Neural cell (in vitro differentiated cells): ENCODE measurements around the gene MTPN. TPM values are rescaled to one million over a fixed set of nuclear protein-coding genes. Genes with fewer than 3 reads are reported as not detected.

Experiments
- H2AFZ ChIP-seq: fragments of 200-600, 300-800 bp; sonication (generic), shearing (Covaris generic); 2 replicates; pipeline ENCODE4 v1.6.0; 2014; ENCODE audit warnings: low read depth, mild to moderate bottlenecking, antibody characterized with exemption, low read length, moderate library complexity
- H3F3A ChIP-seq: fragments of 200-600 bp; shearing (Covaris generic); 2 replicates; pipeline ENCODE4 v1.6.1; 2016; ENCODE audit warnings: mild to moderate bottlenecking, moderate library complexity, mixed read lengths, antibody characterized with exemption, low read length; ENCODE audit not compliant: insufficient read depth, poor library complexity, severe bottlenecking
- H3K27ac ChIP-seq: fragments of 200-600, 300-800 bp; sonication (generic), shearing (Covaris generic); 2 replicates; pipeline ENCODE4 v1.5.1; 2014; ENCODE audit warnings: mild to moderate bottlenecking, low read length, moderate library complexity
- H3K27me3 ChIP-seq: fragments of 300-800, 200-600 bp; sonication (generic), shearing (Covaris generic); 2 replicates; pipeline ENCODE4 v1.6.0; 2014; ENCODE audit warnings: mild to moderate bottlenecking, low read depth, low read length, moderate library complexity; ENCODE audit not compliant: insufficient read depth
- H3K36me3 ChIP-seq: fragments of 300-800, 200-600 bp; sonication (generic), shearing (Covaris generic); 2 replicates; pipeline ENCODE4 v1.5.1; 2014; ENCODE audit warnings: mild to moderate bottlenecking, antibody characterized with exemption, low read length, moderate library complexity; ENCODE audit not compliant: insufficient read depth
- H3K4me2 ChIP-seq: fragments of 300-800, 200-600 bp; sonication (generic), shearing (Covaris generic); 2 replicates; pipeline ENCODE4 v1.6.0; 2014; ENCODE audit warnings: mild to moderate bottlenecking, low read length
- H3K4me3 ChIP-seq: fragments of 300-800, 200-600 bp; sonication (generic), shearing (Covaris generic); 2 replicates; pipeline ENCODE4 v1.5.1; 2014; ENCODE audit warnings: mild to moderate bottlenecking, low read length, moderate library complexity
- H3K79me2 ChIP-seq: fragments of 200-600 bp; shearing (Covaris generic); replicated peaks from 2 replicates; pipeline ENCODE4 v1.6.0; 2014; ENCODE audit warnings: mild to moderate bottlenecking, low read length, moderate library complexity; ENCODE audit not compliant: insufficient read depth
- H3K9ac ChIP-seq: fragments of 300-800, 200-600 bp; sonication (generic), shearing (Covaris generic); 2 replicates; pipeline ENCODE4 v1.6.1; 2016; ENCODE audit warnings: mild to moderate bottlenecking, low read length, mixed read lengths
- H3K9me2 ChIP-seq: fragments of 200-600 bp; shearing (Covaris generic); 2 replicates; pipeline ENCODE4 v1.6.1; 2016; ENCODE audit warnings: mild to moderate bottlenecking, low read length, mixed read lengths; ENCODE audit not compliant: insufficient read depth
- H3K9me3 ChIP-seq: fragments of 200-600, 300-800 bp; sonication (generic), shearing (Covaris generic); 2 replicates; pipeline ENCODE4 v1.6.1; 2016; ENCODE audit warnings: mild to moderate bottlenecking, mixed run types, low read length, moderate library complexity, mixed read lengths
- H4K20me1 ChIP-seq: fragments of 200-600 bp; shearing (Covaris generic); 2 replicates; pipeline ENCODE4 v1.6.1; 2016; ENCODE audit warnings: mild to moderate bottlenecking, mixed run types; ENCODE audit not compliant: insufficient read depth
- EP300 ChIP-seq: fragments of 450-650 bp; conservative IDR thresholded peaks from 2 replicates; pipeline ENCODE4 v1.6.1; 2014; ENCODE audit warnings: antibody characterized with exemption, mild to moderate bottlenecking, moderate library complexity; ENCODE audit not compliant: poor library complexity, severe bottlenecking
- EZH2 ChIP-seq: fragments of 200-600, 300-800 bp; shearing (Covaris generic), sonication (generic); IDR thresholded peaks from 2 replicates; pipeline ENCODE4 v1.6.1; 2014; ENCODE audit warnings: antibody characterized with exemption, low read length, borderline replicate concordance, mild to moderate bottlenecking; ENCODE audit not compliant: insufficient read depth, poor library complexity, severe bottlenecking
- MXI1 ChIP-seq: fragments of 450-650 bp; conservative IDR thresholded peaks from 2 replicates; pipeline ENCODE4 v1.6.1; 2014; ENCODE audit warnings: antibody characterized with exemption, mild to moderate bottlenecking; ENCODE audit not compliant: poor library complexity, severe bottlenecking
- POLR2AphosphoS5 ChIP-seq: IDR thresholded peaks from 2 replicates; pipeline ENCODE4 v1.6.1; 2012
- RAD21 ChIP-seq: fragments of 450-650 bp; conservative IDR thresholded peaks from 2 replicates; pipeline ENCODE4 v1.6.1; 2014; ENCODE audit warnings: antibody characterized with exemption, mild to moderate bottlenecking, moderate library complexity
- SMC3 ChIP-seq: fragments of 450-650 bp; conservative IDR thresholded peaks from 2 replicates; pipeline ENCODE4 v1.6.1; 2014; ENCODE audit warnings: antibody characterized with exemption, mild to moderate bottlenecking, moderate library complexity; ENCODE audit not compliant: poor library complexity
- TAF1 ChIP-seq: IDR thresholded peaks from 2 replicates; pipeline ENCODE4 v1.6.1; 2012; ENCODE audit warnings: low read depth
- polyA plus RNA-seq: library from polyadenylated mRNA; depleted of rRNA; stranded (reverse); fragments of >200 nt; gene quantifications from 2 replicates; pipeline ENCODE4 v1.2.3, GENCODE V29; 2014
- TF ChIP-seq, protein P1 (sequence below): IDR thresholded peaks from 2 replicates; pipeline ENCODE4 v1.6.1; 2012; ENCODE audit warnings: borderline replicate concordance
- TF ChIP-seq, protein P2 (sequence below): fragments of 450-650 bp; IDR thresholded peaks from 2 replicates; pipeline ENCODE4 v1.5.1; 2014; ENCODE audit warnings: antibody characterized with exemption, mild to moderate bottlenecking, moderate library complexity; ENCODE audit not compliant: poor library complexity, severe bottlenecking

Gene MTPN
- polyA plus RNA-seq, 1 donor from 2014 or later = 133 TPM

DNA sequence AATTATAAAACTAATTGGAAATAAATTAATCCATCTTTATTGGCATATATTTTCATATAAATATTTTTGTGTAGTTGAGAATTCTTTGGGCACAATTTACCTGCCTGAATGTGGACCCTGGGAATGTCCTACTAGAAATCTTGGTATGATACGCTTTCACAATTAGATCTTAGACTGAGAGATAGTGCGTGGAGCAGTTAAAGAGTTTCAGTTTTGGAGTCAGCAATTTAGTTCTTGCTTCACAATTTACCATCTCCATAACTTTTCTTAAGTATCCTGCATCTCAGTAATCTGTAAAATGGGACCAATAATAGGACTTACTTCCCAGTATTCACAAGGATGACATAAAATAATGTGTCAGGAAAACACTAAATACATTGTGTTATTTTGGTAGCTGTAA lies 2.0 kb downstream of the MTPN start:
- no peaks in the 10 kb centered on the region for H4K20me1 ChIP-seq

DNA sequence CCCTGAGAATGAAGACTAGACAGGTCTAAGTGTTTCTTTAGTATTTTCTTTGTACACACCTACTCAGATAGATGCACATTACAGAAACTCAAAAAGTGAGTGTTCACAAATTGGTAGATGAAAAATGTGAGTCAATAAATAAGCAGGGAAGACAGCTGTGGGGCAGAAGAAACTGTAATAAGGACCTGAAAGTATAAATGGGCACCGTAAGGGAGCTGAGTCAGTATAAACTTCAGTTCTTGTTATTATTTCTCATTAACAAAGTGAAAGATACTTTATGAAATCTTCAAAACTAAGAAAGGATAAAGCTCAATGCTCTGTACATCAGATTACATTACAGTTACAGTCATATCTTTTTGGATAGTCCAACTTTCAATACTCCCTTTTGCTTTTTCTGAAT lies 2.5 kb downstream of the MTPN start:
- Histone ChIP-seq H3K9me3 (no peaks in the 10 kb centered on the region), H3K9me2 (no peaks in the 10 kb centered on the region), H3K27me3 (no peaks in the 10 kb centered on the region), H3K79me2 (peaks cover 48% of the 10 kb centered on the region), H3F3A (peaks cover 2% of the 10 kb centered on the region), H3K4me2 (no peak overlapping the region), H3K27ac (no peak overlapping the region), H3K4me3 (no peak overlapping the region), H2AFZ (no peak overlapping the region), H3K9ac (no peak overlapping the region), H3K36me3 (no peaks in the 10 kb centered on the region), H4K20me1 (no peaks in the 10 kb centered on the region)
- TF ChIP-seq, protein P1, sequence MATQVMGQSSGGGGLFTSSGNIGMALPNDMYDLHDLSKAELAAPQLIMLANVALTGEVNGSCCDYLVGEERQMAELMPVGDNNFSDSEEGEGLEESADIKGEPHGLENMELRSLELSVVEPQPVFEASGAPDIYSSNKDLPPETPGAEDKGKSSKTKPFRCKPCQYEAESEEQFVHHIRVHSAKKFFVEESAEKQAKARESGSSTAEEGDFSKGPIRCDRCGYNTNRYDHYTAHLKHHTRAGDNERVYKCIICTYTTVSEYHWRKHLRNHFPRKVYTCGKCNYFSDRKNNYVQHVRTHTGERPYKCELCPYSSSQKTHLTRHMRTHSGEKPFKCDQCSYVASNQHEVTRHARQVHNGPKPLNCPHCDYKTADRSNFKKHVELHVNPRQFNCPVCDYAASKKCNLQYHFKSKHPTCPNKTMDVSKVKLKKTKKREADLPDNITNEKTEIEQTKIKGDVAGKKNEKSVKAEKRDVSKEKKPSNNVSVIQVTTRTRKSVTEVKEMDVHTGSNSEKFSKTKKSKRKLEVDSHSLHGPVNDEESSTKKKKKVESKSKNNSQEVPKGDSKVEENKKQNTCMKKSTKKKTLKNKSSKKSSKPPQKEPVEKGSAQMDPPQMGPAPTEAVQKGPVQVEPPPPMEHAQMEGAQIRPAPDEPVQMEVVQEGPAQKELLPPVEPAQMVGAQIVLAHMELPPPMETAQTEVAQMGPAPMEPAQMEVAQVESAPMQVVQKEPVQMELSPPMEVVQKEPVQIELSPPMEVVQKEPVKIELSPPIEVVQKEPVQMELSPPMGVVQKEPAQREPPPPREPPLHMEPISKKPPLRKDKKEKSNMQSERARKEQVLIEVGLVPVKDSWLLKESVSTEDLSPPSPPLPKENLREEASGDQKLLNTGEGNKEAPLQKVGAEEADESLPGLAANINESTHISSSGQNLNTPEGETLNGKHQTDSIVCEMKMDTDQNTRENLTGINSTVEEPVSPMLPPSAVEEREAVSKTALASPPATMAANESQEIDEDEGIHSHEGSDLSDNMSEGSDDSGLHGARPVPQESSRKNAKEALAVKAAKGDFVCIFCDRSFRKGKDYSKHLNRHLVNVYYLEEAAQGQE = no peak
- TF ChIP-seq POLR2AphosphoS5 (no peak), MXI1 (no peak), RAD21 (no peak), SMC3 (no peak), TAF1 (no peak), EP300 (no peak), EZH2 (no peak)
- TF ChIP-seq, protein P2, sequence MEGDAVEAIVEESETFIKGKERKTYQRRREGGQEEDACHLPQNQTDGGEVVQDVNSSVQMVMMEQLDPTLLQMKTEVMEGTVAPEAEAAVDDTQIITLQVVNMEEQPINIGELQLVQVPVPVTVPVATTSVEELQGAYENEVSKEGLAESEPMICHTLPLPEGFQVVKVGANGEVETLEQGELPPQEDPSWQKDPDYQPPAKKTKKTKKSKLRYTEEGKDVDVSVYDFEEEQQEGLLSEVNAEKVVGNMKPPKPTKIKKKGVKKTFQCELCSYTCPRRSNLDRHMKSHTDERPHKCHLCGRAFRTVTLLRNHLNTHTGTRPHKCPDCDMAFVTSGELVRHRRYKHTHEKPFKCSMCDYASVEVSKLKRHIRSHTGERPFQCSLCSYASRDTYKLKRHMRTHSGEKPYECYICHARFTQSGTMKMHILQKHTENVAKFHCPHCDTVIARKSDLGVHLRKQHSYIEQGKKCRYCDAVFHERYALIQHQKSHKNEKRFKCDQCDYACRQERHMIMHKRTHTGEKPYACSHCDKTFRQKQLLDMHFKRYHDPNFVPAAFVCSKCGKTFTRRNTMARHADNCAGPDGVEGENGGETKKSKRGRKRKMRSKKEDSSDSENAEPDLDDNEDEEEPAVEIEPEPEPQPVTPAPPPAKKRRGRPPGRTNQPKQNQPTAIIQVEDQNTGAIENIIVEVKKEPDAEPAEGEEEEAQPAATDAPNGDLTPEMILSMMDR = no peak

More for the DNA sequence above, 2.0 kb downstream of the MTPN start:
- Histone ChIP-seq H3K79me2 (peaks cover 46% of the 10 kb centered on the region), H3K27me3 (no peaks in the 10 kb centered on the region), H3F3A (peaks cover 2% of the 10 kb centered on the region), H3K9me3 (no peaks in the 10 kb centered on the region), H3K36me3 (no peaks in the 10 kb centered on the region), H3K27ac (no peak overlapping the region), H3K9me2 (no peaks in the 10 kb centered on the region), H2AFZ (no peak overlapping the region), H3K4me2 (peak overlapping the region; percentile 96), H3K9ac (no peak overlapping the region), H3K4me3 (peak overlapping the region; percentile 87)
- no peak for TF ChIP-seq TAF1
- TF ChIP-seq, protein P2 = no peak
- no peak for TF ChIP-seq SMC3
- TF ChIP-seq, protein P1 = no peak
- no peak for TF ChIP-seq RAD21
- no peak for TF ChIP-seq EZH2
- TF ChIP-seq MXI1 = no peak
- no peak for TF ChIP-seq POLR2AphosphoS5
- no peak for TF ChIP-seq EP300
